Loucy (cell line): ENCODE data around the gene BRCA1.
"Not testable (repeated sequence)": the region's sequence is repeated elsewhere in the genome, so short reads cannot be mapped to it uniquely, and the experiment has no call there.

Experiments
- EZH2phosphoT487 ChIP-seq: fragments of 200-600 bp; IDR thresholded peaks from 2 replicates; pipeline ENCODE4 v1.6.1; 2018; ENCODE audit warnings: antibody characterized with exemption, mild to moderate bottlenecking, moderate library complexity, borderline replicate concordance
- TF ChIP-seq, protein P1 (sequence below): fragments of 200-600 bp; sonication (generic); conservative IDR thresholded peaks from 2 replicates; pipeline ENCODE4 v1.5.1; 2014; ENCODE audit warnings: mild to moderate bottlenecking, antibody characterized with exemption, low read length

DNA sequence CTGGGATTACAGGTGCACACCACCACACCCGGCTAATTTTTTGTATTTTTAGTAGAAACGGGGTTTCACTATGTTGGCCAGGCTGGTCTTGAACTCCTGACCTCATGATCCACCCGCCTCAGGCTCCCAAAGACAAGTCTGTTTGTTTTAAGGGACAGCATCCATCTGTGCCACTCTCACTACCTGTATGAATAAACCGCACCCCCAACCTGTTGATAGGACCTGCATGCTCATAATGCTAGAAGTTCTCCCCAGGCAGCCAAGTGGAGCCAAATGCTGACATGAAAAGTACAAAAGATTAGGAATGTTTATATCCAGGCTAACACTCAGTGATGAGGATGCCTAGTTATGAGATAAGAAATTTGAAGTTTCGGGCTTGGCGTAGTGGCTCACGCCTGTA is 72.2 kb downstream of the BRCA1 start:
- TF ChIP-seq, protein P1, sequence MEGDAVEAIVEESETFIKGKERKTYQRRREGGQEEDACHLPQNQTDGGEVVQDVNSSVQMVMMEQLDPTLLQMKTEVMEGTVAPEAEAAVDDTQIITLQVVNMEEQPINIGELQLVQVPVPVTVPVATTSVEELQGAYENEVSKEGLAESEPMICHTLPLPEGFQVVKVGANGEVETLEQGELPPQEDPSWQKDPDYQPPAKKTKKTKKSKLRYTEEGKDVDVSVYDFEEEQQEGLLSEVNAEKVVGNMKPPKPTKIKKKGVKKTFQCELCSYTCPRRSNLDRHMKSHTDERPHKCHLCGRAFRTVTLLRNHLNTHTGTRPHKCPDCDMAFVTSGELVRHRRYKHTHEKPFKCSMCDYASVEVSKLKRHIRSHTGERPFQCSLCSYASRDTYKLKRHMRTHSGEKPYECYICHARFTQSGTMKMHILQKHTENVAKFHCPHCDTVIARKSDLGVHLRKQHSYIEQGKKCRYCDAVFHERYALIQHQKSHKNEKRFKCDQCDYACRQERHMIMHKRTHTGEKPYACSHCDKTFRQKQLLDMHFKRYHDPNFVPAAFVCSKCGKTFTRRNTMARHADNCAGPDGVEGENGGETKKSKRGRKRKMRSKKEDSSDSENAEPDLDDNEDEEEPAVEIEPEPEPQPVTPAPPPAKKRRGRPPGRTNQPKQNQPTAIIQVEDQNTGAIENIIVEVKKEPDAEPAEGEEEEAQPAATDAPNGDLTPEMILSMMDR: not testable (repeated sequence)
- not testable (repeated sequence) for TF ChIP-seq EZH2phosphoT487
